GM21447 (cell line): ENCODE results near the gene PRSS12.
A peak's percentile ranks its signal among the peaks of the same experiment; 100 is the strongest.

ENCODE experiments used
- ATAC-seq: cut with Tn5 transposase; IDR thresholded peaks from one replicate; pipeline ENCODE4 v1.9.1; 2021; ENCODE audit not compliant: unreplicated experiment

The PRSS12 gene

DNA sequence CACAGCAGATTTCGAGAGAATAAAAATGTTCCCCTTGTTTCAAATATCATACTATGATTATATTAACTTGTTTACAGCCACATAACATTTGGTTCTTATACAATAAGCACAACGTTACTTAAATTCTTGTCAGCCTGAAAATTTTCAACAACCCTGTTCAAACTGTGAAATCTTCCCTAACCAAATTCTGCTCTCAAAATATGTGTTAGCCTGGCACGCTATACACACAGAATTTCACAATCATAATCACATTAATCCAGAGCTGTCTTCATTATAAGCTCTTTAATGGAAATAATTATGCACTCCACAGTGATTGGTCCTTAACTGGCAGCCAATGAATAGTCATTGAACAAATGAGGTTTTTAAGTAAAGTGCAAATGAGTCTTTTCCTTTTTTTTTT lies 7.3 kb upstream of the PRSS12 start:
- ATAC-seq = no peak

DNA sequence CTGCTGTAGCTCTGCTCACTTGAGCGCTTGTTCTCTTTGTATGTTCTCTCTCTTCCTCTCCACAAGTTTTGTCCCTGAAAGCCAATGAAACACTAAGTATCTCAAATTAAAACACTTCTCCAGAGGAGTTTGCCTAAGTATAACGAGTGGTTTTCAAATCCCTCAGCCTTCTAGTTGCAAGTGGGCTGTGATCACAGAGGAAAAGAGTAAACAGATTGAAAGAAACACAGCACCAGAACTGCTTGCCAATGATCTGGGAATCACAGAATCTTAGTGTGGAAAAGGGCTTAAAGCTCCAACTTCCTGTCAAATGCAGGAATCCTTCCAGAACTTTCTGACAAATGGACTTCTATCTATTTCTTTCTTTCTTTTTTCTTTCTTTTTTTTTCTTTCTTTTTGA lies 4.8 kb upstream of the PRSS12 start:
- no peak for ATAC-seq

DNA sequence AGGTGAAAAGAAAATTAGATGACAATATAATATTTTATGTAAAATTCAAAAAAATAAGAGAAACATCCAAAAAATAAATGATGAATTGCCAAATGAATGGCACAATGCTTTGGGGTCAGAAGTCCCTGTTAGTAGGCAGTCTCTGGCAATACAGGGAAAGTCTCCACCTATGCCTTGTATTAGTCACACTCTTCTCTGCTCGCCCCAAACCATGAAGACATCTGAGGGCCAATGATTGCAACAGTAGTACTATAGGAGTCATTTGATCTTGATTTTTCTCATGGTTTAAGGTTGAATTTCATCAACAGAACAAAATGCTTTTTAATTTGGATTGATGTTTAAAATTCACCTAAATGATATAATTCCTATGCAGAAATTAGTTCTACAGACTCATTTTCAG lies 3.9 kb upstream of the PRSS12 start:
- no peak for ATAC-seq

DNA sequence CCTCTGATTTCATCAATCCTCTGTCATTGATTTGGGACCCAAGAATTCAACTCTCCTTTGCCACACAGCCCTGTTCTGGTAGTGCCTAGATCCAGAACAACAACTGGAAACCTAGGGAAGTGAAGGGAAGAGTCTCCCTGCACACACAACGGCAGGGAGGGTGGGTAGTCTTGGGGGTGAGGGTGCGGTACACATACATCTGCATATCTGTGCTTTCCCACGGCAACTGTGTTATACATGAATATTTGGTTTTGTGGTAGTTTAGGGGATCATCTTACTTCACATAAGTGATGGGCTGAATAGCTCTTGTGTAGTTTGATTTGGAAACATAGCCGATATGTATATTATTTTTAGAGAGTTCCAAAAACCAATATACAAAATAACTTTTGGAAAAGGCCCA lies 3.3 kb upstream of the PRSS12 start:
- no peak for ATAC-seq

DNA sequence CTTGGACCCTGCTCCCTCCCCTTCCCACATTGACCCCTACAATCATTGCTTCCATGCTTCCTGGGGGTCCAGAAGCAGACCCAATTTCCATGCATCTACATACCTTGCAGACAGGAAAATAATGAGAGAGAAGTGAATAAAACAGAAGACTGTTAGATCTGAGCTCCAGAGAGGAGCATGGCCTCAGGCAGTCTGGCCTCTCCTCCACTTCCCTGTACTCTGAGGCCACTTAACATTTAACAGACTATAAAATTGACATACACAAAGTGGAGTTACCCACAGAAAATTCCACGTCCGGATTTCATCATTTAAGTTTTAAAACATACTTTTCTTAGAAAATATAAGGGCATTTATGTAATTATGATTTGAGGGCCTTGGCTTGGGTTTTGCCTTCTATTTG lies 2.1 kb upstream of the PRSS12 start:
- ATAC-seq = no peak

DNA sequence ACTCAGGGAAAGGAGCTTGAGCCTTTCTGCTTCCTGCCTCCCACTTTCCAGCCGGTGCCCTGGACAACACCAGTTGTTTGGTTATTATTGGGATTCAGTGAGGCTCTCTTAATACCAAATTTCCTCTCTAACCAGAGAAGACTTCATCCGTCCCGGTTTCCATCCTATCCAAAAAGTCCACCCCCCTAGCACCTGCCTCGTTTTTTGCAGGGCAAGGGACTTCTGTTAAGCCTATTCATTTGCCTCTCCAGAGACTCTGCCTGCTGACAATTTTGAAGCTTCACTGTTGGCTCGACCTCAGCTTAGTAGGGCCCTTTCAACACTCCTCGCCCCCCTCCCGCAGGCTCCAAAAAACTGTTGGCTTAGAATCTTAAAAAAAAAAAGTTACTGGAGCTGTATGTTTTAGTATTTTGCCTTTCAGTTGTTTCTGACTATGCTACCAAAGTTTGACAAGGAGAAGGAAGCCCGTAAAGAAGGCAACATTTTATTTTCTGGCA lies 779 bp upstream of the PRSS12 start:
- no peak for ATAC-seq

DNA sequence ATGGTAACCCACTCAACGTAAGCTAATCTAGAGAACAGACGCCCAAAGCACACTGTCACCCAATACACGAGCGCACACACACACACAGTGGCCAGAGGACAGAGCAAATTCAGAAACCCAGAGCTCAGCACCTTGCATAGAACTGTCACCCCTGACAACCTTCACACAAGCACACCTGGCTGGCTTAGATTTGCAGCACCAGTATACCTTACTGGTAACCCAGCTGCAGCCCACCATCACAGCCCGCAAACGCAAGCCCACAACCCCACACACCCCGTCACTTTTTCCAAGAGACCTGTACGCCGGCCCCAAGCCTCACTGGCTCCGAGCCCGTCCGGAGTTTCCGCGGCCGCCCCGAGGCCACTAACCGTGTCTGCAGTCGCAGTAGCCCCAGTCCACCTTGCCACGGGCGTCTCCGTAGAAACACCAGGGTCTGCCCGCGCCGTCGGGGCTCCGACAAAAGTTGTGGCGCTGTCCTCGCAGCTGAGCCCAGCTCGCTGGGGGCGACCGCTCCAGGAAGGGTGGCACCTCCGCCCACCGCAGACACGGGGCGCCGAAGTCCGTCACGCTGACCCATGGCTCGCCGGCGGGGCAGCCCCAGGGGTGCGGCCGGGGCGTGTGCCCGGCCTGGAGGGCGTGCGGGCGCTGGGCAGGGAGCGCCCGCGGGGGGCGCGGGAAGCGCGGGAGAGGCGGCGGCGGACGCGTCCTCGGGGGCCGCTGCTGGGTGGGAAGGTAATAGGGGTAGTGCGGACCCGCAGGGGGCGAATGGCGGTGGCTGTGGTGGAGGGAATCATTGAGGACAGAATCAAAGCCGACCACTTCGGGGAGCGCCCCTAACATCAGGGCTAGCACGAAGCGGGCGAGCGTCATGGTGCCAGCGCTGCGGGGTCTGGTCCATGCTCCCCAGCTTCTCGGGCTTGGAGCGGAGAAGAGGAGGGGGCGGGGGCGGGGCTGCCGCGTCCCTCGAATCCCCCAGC lies 664 bp downstream of the PRSS12 start:
- ATAC-seq = peak; percentile 17

DNA sequence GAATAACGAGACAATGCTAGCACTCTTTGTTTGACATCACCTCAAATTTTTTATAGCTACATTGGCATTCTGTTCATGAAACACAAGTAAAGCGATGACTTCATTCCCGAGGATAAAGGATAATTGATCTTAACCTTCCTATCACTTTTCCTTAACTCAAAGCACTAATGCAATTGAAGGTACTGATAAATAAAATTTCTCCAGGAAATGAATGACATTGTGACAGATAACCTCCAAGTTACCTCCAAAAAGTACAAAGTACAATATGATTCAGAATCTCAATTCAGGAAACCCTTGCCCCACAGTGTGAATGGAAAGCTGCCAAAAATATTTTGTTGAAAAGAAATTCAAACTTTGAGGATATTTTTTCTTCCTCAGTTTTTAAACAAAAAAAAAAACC lies 1.8 kb downstream of the PRSS12 start:
- no peak for ATAC-seq

DNA sequence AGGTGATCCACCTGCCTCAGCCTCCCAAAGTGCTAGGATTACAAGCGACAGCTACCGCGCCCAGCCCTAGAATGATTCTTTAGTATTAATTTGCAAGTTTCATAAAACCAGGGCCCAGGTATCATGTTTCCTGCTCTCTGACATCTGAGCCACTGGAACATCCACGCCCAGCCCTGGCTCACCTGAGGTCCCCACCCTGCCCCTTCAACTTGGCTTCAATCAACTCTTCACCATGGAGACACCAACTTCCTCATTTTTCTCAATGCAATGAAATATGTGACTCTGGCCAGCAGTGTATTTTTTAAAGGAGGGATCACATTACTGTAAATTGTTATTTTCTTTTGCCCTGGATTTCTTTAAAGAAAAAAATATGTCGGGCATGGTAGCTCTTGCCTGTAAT lies 3.9 kb downstream of the PRSS12 start:
- ATAC-seq = no peak

DNA sequence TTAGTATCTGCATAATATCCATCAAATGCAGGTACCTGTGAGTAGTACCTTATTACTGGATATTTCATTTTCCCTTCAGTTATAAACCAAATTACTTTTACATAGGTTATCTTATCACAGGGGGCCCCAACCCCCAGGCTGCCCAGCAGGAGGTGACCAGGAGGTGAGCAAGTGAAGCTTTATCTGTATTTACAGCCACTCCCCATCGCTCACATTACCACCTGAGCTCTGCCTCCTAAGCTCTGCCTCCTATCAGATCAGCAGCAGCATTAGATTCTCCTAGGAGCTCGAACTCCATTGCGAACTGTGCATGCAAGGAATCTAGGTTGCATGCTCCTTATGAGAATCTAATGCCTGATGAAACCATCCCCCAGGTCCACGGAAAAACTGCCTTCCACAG lies 6.3 kb downstream of the PRSS12 start:
- ATAC-seq = no peak

DNA sequence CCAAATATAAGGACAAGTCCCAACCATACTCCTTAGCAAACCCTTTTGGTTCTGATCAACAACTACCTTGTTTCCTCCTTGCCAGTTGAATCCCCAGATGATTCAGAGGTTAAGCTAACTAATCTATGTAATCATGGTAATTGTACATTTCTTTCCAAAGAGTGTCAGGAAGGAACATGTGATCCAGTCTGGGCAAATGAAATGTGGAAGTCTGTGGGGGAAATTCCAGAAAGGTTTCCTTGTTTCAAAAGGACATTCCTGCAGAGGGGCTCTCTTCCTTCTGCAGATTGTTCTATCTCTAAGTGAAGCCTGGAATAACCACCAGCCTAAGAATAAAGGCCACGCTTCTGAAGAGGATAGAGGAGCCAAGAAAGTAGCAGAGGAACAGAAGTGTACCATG lies 7.0 kb downstream of the PRSS12 start:
- ATAC-seq = no peak

DNA sequence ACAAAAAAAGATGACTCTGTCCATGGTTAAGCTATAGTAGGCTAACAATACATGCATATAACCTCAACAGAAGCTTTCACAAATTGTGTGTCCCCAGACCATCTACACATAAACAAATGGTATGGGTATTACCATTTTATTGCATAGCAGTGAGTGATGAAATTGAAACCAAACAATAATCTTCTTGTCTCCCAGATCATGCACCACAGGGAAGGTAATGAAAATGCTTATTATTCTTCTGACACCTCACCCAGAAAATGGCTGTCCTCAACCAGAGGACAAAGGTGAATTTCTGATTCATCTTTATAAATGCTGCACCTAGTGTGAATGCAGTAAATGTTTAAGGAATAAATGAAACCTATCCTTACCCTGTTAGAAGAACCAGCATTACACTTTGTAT lies 8.0 kb downstream of the PRSS12 start:
- ATAC-seq = no peak

DNA sequence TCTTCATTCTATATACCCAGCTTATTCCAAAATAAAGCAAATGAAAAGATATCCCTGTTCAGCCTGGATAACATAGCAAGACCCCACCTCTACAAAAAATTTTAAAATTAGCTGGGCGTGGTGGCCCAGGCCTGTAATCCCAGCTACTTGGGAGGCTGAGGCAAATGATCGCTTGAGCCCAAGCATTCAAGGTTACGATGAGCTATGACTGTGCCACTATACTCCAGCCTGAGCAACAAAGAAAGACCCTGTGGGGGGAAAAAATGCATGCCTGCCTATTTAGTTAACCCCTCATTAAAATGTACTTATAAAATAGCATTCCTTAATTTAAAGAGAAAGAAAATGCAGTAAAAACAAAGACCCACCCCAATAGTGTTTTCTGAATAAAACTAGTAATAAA lies 9.3 kb downstream of the PRSS12 start:
- no peak for ATAC-seq

DNA sequence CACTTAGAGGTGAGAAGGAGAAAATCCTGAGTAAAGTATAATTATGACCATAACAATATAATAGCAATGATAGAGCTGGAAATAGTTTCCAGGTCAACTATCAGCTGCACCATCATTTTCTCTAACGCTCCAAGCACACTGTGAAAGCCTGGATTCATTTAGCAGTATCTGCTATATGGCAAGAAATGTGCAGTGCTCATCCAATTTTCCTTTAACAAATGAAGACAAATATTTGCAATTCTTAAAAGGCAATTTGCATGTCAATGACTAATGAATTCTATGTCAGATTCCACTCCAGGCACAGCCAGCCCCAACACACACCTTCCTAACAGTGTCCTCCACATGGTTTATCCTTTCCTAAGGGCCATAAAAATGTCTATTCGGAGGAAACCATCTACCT lies 12.7 kb downstream of the PRSS12 start:
- no peak for ATAC-seq

DNA sequence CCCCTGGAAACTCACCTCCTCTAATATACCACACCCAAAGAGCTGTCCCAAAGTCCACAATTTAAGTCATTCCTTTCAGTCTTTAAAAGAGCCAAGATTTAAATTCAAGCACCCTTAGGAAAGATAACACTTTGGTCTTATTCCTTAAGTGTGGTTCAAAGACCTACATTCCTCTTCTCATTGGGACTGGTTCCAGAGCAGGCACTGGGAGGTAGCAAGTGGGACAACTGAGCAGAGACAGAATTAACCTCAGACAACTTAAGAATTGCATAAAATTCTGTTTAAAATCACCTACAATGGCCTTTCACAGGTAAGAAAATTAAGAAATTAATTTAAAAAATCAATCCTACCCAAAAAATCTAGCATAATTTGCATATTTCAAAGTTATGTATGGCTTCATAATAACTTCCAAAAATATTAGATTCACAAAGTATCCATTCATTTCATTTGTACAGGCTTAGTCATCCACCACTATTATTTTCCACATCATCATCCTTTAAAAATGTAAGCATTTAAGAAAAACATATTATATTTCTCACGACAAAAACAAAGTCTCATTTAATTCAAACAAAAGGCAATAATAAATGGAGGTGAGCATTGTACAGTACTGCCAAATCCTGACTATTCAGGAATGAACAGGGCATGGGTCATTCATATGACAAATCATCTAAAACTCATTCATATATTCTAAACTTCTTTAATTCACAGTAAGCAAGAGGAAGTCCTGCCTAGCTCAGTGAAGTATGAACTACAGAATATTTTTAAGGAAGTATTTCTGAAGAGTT lies 13.6 kb downstream of the PRSS12 start:
- ATAC-seq = no peak

DNA sequence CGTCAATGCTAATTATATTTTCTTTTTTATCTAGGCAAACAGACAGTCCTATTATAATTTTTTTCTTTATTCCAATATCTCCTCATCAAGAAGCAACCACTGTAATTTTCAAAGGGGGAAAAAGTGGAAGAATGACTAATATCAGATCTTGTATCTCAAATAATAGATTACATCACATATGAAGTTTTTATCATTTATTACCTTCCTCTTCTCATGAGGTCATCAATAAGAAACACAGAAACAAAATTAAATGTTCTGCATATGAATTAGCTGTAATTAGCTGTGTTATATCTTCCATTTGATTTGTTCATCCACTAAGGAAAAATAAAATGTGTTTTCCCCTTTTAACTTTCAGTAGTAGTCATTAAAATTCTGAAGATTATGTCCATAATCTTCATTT lies 14.3 kb downstream of the PRSS12 start:
- ATAC-seq = no peak

DNA sequence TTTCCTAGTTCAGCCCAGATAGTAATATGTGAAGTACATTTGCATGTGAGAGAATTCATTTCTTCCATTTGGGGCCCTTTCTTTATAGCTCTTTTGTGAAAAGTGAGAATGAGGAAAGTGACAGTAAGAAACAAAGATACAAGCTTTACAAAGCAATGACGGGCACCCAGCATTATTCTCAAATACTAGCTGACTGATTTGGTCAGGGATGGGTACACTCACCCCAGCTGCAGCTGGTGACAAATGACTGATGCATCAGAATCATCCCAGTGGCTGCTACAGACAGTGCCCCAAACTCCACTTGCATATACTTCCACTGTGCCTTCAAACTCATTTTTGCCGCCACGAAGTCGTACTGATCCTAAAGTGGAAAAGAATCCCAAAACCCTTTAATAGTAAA lies 14.8 kb downstream of the PRSS12 start:
- no peak for ATAC-seq

DNA sequence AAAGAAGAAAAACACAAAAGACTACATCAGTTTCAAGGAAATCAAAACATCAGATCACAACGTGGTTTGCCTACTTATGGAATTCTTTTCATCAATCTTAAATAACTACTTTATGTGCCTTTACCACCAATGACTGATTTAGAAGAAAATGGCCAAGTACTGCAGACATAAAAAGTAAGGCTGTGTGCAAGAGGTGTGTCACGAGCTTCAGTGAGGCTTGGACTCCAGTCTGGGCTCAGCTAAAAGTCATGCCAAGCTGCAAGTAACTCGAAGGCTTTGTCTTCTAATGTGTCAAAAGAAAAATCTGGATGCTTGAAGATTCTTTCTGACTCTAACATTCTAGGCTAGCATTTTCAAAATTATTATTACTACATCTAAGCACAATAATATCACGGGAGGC lies 17.0 kb downstream of the PRSS12 start:
- ATAC-seq = no peak

DNA sequence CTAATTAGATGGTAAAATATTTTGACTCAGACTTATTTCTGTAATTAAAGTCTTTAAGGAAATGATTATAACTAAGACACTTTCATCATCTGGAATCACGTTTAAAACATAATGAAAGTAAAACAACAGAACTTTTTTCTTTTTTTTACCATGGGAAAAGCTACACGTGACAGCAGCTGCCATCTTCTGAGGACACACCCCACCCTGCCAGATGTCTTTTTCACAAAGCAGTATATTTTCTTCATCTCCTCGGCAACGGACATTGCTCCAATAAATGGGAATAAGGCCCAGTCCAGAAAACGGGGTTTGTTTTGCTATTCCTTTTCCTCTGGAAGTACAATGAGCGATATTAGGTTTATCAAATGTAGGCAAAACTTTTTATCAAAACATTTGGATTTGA lies 17.5 kb downstream of the PRSS12 start:
- ATAC-seq = no peak

DNA sequence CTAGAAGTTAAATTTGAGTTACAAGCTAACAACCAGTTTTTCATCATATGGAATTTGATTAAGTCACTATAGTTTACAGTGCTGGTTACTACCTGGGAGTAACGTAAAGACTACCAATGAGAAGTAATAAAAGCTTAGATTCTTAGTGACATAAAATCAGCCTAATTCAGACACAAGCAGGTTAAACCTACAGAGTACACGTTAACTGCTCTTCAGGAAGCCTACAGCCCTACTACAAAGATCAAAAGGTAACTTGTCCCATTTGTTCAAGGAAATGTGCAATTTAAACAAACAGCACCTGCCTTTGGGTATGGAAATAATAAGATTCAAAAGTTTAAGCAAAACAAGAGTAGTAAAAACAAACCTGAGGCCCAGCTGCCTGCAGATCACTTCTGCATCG lies 21.5 kb downstream of the PRSS12 start:
- ATAC-seq = no peak

DNA sequence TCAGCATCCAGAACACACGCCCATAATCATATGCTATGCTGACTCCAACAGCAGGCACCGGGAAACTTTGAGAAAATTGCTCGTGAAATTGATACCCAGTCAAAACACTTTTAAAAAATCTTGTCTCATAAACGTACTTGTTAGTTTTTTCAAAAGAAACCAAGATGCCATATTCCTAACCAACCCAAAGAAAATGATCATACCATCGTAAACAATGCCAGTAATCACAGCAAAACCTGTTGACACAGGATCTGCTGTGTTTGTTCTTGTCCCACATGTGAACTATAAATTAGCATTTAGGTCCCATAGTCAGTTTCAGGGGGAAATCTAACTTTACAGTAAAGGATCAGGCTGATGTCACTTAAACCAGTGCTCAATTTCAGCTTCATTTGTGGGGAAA lies 23.0 kb downstream of the PRSS12 start:
- no peak for ATAC-seq
